GM21447 (cell line): ENCODE measurements around the gene WDR37.

ENCODE experiments used
- ATAC-seq: cut with Tn5 transposase; IDR thresholded peaks from one replicate; pipeline ENCODE4 v1.9.1; 2021; ENCODE audit not compliant: unreplicated experiment

WDR37 gene

DNA sequence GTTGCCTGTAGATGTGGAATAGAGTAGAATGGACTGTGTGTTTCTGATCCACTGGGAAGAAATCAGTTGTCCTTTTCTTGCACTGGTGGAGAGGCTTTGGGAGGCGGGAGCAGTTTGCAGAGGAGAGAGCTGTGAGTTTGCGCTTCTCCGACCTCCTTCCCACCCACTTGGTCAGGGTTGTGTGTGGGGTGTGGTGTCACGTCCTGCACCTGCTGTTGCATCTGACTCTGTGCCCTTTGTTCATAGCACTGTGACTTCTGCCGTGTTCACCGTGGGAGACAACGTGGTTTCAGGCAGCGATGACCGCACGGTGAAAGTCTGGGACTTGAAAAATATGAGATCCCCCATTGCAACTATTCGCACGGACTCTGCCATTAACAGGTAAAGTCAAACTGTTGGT, 67.8 kb downstream of the WDR37 start:
- no peak for ATAC-seq

DNA sequence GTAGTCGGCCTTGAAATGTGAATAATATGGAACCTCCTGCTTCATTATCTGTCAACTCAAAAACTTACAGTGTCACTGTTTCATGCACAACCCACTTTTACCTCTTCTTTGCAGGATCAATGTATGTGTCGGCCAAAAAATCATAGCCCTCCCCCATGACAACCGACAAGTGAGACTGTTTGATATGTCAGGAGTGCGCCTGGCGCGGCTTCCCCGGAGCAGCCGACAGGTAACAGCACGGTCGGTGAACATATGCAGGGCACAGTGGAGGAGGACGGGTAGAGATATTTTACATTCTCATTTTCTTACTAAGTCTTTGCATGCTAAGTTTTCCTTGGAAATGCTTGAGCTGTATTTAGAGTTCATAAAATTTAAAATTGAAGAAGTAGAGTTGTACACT, 68.6 kb downstream of the WDR37 start:
- no peak for ATAC-seq

DNA sequence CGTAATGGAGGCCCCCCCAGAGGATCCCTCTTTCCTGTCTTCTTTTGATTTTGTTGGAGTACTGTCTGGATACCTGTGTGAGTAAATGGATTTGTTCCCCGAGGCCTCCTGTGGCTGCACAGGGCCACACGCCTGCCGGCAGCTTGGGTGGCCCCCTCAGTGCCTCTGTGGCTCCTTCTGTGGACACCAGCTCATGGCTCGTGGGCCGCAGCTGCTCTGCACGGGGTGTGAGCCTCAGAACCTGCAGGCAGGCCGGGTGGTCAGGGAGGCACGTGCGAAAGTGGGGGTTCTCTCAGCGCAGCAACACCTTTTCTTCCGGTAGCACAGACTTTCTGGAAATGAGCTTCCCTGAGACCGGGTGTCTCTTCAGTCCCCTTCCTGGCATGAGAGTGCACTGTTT, 70.3 kb downstream of the WDR37 start:
- no peak for ATAC-seq

DNA sequence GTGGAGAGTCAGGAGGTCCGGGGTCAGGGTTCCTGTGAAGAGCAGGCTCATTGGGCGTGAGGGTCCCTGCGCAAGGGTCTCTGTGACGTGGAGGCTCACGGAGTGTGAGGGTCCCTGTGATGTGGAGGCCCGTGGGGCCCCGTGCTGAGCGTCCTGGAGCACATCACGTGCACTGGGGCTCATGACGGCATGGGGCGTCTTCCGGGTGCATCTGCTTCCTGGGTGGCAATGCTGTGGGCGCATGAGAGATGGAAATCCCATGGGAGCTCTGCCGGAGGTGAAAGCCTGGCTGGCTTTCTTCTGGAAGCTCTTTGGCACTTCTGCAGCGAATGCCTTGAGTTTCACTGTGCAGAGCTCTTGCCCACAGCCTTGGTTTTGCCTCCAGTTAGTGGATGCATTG, 71.4 kb downstream of the WDR37 start:
- ATAC-seq = no peak

DNA sequence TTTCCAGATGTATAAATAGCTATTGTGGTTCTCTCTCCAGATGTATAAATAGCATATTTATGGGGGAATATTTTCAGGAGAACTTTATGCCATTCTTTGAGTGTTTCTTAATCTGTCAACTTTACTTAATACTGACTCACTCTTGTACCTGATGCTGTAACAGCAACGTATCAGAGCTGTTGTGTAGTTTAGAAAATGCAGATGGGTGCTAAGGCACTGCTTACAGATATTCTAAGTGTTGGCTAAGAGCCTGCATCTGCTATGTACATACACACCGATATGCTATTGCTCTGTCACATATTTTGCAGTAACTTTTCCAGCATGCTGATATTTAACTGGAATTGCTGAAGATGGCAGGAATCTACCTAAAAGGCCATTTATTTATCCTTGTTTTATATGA, 71.9 kb downstream of the WDR37 start:
- no peak for ATAC-seq

DNA sequence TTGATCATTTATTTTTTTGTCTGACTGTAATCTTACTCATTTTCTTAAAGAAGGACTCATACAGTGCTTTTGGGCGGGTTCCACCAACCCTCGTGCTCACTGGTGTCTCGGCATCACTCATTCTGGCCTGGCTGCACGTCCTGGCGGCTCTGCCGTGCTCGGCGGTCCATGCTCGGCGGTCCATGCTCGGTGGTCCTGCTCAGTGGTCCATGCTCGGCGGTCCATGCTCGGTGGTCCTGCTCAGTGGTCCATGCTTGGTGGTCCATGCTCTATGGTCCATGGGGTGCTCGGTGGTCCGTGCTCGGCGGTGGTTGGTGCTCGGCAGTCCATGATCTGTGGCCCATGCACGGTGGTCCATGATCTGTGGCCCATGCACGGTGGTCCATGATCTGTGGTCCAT, 72.5 kb downstream of the WDR37 start:
- ATAC-seq = no peak

DNA sequence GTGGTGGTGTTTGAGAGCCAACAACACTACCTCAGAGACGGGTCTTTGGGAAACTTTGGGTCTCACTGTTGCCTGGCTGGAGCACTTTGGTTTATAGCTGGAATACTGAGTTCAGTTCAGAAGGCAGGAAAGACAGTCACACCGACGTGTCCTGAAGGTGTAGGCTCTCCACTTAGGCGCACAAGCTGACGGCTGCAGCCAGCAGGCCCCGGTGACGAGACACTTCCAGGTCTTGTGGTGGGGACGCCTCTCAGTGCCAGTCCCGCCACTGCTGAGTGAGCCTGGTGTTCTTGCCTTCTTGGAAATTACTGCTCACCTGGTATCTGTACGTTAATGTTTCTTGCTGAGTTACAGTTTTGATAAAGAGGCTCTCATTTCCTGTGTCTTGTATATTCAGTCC, 74.0 kb downstream of the WDR37 start:
- ATAC-seq = no peak

DNA sequence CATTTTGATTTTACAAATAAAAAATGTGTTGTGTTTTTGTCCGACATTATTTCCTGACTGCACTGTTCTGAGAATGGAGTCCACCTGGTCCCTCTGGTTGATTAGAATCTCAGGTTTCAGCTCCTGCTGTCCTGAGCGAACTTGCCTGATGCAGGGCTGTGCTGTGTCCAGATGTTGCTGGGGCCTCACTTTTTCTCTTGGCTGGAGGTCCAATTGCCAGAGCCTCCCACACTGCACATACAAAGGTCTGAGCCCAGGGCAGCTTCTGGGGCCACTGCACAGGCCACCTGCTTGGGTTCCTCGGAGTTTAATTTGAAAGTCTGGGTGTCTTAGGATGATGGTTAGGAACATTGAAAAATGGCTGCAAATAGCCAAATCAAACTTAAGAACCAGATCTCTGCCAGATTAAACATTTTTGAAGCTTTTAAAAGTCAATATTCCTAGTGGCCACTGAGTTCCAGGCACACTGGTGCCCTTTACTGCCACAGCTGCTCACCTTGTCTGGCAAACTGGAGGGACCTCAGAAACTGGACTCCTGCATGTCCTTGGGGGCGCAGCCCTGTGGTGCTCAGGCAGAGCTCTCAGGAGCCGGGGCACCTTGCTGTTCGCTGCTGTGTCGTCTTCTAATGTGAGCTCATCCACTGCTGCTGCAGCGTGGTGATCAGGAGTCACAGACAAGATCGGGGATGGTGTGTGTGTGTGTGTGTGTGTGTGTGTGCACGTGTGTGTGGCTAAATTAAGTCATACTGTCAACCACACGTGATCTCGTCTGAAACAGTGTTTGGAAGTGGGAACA, 75.0 kb downstream of the WDR37 start:
- ATAC-seq = no peak

DNA sequence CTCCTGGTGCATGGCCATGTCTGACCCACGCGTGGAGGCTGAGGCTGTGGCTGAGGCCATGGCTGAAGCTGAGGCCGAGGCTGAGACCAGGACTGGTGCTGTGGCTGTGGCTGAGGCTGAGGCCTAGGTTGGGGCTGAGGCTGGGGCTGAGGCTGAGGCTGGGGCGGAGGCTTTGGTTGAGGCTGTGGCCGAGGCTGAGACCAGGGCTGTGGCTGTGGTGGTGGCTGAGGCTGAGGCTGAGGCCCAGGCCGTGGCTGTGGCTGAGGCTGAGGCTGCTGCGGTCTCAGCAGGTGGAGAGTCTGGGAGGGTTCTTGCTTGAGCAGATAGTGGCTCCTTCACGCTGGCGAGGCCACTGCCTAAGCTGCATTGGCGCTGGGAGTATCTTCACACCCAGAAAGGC, 76.4 kb downstream of the WDR37 start:
- ATAC-seq = no peak

DNA sequence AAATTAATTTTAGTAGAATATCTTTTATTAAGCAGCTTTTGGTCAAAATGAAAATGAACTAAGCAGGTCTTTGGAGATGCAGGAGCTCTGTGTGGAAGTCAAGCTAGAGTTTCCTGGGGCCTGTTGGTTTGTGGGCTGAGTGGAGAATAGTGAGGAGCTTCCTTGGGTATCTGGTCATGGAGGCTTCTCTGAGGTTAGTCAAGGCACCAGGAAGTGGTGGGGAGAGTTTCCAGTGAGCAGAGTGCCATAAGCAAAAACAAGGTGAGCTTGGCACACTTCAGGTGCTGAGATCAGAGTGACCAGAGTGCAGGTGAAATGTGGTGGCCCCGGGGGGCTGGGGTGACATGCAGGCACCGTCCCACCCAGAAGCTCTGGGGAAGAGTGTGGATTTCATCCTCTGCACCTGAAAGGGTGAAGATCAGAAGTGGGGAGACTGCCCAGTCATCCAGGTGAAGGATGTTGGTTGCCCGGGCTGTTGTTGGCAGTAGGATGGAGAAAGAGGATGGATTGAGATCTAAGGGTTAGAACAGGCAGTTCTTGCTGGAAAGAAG, 77.4 kb downstream of the WDR37 start:
- ATAC-seq = no peak

DNA sequence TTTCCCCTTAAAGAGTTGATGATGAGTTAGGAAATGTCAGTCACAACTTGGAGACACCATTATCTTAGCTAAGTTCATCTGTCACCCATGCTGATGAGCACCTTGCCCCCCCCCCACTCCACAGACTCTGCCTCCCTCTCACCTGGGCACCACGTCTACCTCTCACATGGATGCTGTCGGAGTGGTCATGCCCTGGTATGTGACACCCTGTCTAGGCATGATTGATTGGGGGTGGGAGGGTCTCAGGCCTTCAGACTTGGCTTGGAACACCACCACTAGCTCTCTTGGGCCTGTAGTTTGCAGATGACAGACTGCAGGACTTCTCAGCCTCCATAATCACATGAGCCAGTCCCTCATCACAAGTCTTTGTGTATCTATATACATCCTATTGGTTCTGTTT, 78.0 kb downstream of the WDR37 start:
- ATAC-seq = no peak

DNA sequence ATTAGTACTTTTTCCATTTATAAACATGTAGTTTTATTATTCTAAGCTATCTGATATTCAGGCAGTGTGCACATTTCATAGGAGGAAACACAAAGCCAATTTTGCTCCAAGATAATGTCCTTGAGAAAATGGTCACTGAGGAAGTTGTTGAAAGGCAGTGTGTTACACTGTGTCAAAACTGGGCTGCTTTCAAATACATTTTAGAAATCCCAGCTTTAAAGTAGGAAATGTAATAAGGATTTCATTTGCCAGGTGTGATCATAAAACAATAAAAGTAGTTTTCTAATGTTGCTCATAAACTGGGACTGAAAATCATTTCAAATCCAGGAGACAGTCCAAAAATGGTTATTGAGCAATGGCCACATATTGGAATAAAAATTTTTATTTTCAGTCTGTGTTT, 80.1 kb downstream of the WDR37 start:
- no peak for ATAC-seq

DNA sequence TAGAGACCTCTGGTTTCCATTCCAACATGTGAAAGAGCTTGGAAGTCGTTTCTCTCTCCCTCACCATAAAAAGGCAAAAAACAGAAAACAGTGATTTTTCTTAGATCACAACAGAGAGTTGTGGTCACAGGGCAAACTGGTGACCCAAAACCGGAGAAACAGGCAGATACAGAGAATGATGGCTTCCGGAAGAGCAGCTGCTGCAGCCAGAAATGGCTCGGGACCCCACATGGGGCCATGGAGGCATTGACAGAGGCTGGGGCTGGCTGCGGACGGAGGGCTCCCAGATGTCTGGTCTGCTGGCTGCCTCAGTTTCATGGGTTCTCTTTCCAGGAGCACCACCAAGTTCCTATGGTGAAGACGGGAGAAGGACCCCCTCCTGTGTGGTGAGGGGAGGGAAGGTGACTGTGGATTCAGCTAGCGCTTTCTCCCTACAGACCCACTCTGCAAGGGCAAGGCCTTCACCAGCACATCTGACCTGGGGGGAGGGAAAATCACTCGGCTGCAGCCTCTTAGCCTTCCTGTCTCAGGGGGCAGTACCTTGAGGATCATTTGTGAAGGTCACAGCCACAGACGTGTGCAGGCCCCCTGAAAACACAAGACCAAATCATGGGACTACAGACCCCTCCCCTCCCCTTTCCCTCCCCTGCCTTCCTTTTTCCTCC, 81.4 kb downstream of the WDR37 start:
- no peak for ATAC-seq

DNA sequence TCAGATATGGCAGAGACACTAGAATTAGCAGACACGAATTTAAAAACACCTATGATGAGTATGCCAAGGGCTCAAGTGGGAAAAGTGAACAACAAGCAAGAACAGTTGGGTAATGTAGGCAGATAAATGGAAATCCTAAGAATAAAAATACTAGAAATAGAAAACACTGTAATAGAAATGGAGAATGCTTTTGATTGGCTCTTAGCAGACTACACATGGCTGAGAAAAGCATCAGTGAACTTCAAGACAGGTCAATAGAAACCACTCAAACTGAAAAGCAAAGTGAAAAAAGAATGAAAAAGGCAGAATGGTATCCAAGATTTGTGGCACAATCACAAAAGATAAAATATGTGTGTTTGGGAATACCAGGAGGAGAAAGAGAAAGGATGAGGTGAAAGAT, 82.3 kb downstream of the WDR37 start:
- ATAC-seq = no peak

DNA sequence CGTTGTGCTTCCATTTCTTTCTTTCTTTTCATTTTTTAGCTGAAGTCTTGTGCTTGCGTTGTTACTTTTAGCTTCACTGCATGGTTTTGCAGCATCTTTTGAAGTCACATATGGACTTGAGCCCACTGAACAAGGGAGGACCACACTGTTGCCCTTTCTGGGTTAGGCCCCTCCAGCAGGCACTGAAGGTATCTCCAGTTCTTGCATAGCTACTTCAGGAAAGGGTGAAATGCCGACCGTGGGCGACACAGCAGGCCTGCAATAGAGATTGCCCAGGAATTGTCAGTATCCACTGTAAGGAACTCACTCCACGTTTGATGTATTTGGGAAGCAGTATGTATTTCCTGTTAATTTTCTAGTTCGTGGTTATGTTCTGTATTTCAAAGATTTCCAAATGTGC, 85.1 kb downstream of the WDR37 start:
- no peak for ATAC-seq

DNA sequence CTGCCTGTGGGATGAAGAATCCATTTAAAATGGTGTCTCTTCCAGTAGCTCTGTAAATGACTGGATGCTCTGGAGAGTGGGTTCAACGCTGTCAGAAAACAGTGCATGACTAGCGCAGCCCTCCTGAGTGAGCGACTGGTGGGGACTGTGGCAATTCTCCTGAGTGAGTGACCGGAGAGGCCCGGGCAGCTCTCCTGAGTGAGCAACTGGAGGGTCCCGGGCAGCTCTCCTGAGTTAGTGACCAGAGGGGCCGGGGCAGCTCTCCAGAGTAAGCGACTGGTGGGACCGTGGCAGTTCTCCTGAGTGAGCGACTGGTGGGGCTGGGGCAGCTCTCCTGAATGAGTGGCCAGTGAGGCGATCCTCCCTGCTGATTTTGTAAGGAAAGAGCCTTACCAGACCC, 85.5 kb downstream of the WDR37 start:
- ATAC-seq = no peak

DNA sequence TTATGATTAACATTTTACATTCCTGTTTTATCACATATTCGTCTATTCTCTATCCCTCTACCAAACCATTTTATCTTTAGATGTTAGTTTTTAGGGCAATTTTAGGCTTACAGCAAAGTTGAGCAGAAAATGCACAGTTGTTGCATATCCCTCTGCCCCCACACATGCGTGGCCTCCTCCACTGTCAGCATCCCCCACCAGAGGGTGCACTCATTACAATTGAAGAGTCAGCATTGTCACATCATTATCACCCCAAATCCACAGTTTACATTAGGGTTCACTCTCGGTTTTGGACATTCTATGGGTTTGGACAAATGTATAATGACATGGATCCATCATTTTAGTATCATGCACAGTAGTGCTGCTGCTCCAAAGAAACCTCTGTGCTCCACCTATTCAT, 86.4 kb downstream of the WDR37 start:
- no peak for ATAC-seq

DNA sequence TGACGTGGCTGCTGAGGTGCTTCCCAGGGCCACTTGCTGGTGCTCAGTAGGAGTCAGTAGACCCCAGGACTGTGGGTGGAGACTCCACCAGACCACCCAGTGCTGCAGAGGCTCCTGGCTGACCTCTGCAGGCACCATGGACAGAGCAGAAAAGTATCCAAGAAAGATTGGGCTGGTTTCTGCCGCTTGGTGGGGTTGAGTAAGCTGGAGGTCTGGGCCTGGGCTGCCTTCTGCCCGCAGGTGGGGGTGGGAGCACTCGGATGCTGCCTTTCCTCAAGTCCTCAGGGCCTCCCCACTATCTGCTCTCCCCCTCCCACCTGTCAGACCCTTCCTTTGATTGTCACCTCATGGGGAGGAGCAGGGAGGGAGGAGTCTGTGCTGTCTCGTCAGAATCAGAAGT, 91.6 kb downstream of the WDR37 start:
- no peak for ATAC-seq

DNA sequence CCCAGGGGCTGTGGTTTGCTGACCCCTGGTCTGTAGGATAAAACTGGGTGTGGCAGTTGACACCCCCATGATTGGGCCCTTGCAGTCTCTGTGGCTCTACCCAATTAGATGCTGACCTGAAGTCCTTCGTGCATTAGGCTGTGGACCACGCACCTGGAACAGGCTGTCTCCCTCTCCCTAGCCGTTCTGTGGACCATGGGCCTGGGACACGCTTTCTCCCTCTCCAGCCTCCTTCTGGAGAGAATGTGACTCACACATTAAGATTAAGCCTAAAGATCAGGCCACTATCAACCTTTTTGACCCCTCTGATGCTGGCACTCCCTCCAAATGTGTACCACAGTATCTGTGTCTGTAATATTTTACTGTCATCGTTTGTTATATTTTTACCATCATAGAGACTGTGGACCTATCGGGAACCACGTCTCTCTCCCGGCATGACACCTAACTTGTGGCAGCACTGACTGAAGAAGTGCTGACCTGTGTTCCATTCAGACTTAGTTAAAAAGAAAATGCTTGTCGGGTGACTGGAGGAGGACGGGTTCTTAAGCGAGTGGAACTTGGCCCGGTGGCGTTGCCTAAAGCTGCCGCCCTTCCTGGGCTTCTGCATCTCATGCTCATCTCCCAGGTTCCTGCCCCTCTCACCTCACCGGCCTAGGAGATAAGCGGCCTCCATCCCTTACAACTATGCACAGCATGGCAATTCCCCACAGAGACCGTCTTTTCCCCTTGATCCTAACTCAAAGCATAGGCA, 92.8 kb downstream of the WDR37 start:
- ATAC-seq = no peak

DNA sequence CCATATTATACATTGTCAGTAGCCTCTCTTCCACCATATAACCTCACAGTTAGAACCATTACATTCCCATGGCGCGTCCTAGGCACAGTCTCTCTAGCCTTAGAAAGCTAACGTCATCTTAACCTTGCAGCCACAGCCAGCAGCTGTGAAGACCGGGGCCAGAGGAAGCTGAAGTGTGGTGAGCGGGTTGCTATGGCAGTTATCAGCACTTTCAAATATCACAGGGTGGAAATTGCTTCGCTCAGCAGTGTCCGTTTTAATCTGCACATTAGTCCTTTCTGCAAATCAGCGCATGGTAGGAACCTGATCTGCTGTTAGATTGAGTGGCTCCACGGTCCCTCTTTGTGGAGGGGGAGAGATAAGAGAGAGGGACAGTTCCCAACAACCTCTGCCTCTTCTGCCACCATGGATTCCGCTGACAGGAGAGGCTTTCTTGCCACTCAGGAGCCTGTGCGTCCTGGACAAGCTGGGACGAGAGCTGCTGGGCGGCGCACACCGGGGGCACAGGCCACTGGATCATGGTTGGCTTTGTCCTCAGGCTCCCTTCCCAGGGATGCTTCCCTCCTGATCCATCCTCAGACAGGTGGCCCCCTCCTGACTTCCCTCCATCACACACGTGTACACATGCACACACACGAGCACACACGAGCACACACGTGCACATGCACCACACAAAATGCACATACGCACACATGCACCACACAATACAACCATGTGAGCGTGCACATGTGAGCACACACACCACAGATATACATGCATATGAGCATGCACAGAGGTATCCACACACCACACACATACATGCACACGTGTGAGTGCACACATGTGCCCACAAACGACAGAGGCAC, 93.8 kb downstream of the WDR37 start:
- ATAC-seq = no peak

DNA sequence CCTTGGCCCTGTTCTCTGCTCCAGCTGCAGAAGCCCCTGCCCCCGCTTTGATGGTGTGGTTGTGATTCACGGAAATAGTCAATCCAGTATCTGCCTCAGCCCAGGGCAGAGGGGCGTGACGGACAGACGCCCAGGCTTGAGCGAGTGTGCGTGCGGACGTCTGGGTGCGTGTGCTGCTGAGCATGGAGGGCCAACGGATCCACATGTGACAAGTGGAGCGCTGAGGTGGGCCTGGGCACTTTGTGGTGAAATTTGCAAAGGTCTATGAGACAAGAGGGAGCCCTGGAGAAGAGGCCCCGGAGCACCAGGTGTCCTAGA, 94.4 kb downstream of the WDR37 start:
- no peak for ATAC-seq
